Adrenal gland (tissue), 5 donors: ENCODE measurements around the gene ZNF487.

ENCODE experiments used
- CTCF ChIP-seq, 6 experiments: fragments of 450-650 bp in 4 of 6; fragments of 200-600 bp in 2 of 6; sonication (generic) in 1 of 6; IDR thresholded peaks; 1 replicate in 5 of 6; 2 replicates in 1 of 6; pipeline versions ENCODE4 v1.5.1 to v1.8.0; 2016 to 2021; ENCODE audit warnings: antibody characterized with exemption in 6 of 6, mild to moderate bottlenecking in 2 of 6, moderate library complexity in 1 of 6
- POLR2A ChIP-seq, 2 donors: fragments of 450-650 bp; IDR thresholded peaks; one replicate each; pipeline ENCODE4 v1.6.1; 2017; ENCODE audit warnings: antibody characterized with exemption in 2 of 2, mild to moderate bottlenecking in 2 of 2, moderate library complexity in 1 of 2
- donor health status: DM: no; HTN: no; CAD: no.

- TF ChIP-seq CTCF (IDR thresholded peaks at IDR 0.05): no peak
- TF ChIP-seq POLR2A (IDR thresholded peaks at IDR 0.05): no peak
Measured at GRCh38 chr10:43471146-43471545, 34.2 kb downstream of the ZNF487 start.
